Right hindlimb (tissue), 1 donor: Measurements from ENCODE around the gene ATXN2.
"Not testable (repeated sequence)": the region's sequence is repeated elsewhere in the genome, so short reads cannot be mapped to it uniquely, and the experiment has no call there.

Source experiments
- DNase-seq: peaks from one replicate; pipeline ENCODE4 v3.0.0-alpha.2; 2018

The ATXN2 gene

GRCh38 chr12:111600205-111600642 lies 1.1 kb upstream of the ATXN2 start:
- no peak for DNase-seq

GRCh38 chr12:111599453-111600204 lies 514 bp upstream of the ATXN2 start:
- peak; percentile 95 for DNase-seq

- DNase-seq = peak; percentile 69
Measured at GRCh38 chr12:111597831-111598636, 1.1 kb downstream of the ATXN2 start.

GRCh38 chr12:111596985-111597830 lies 1.9 kb downstream of the ATXN2 start:
- DNase-seq = peak; percentile 46

GRCh38 chr12:111595341-111595835 lies 3.7 kb downstream of the ATXN2 start:
- not testable (repeated sequence) for DNase-seq

GRCh38 chr12:111591399-111592010 lies 7.6 kb downstream of the ATXN2 start:
- DNase-seq = not testable (repeated sequence)

GRCh38 chr12:111590552-111590951 lies 8.6 kb downstream of the ATXN2 start:
- no peak for DNase-seq

- no peak for DNase-seq
Measured at GRCh38 chr12:111589601-111590000, 9.5 kb downstream of the ATXN2 start.

GRCh38 chr12:111588010-111588409 lies 11.1 kb downstream of the ATXN2 start:
- no peak for DNase-seq

- no peak for DNase-seq
Measured at GRCh38 chr12:111586986-111587385, 12.1 kb downstream of the ATXN2 start.

- DNase-seq = no peak
Measured at GRCh38 chr12:111585690-111586089, 13.4 kb downstream of the ATXN2 start.

DNA sequence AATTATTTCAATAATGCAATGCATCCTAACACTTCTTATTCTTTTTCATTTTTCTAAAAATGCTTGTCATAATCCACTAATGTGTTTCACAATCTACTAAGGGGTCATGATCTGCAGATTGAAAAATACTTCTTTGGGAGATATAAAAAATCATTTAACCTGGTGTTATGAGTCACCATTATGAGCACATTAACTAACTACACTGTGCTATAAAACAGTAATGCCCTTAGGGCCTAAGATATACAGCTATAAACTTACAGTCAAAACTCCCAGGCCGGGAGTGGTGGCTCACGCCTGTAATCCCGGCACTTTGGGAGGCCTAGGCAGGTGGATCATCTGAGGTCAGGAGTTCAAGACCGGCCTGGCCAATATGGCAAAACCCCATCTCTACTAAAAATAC lies 14.2 kb downstream of the ATXN2 start:
- no peak for DNase-seq

- DNase-seq = not testable (repeated sequence)
Measured at GRCh38 chr12:111583506-111583905, 15.6 kb downstream of the ATXN2 start.

DNA sequence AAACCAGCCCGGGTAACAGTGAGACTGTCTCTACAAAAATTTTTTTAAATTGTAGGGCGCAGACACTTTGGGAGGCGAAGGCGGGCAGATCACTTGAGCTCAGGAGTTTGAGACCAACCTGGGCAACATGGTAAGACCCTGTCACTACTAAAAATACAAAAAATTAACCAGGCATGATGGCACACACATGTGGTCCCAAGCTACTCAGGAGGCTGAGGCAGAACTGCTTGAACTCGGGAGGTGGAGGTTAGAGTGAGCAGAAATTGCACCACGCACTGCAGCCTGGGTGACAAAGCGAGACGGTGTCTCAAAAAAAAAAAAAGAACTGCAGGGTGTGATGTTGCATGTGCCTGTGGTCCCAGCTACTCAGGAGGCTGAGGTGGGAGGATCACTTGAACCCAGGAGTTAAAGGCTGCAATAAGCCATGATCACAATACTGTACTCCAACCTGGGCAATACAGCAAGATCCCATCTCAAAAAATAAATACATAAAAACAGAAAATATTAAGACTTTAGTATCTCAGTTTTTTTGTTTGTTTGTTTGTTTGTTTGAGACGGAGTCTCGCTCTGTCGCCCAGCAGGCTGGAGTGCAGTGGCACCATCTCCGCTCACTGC lies 16.9 kb downstream of the ATXN2 start:
- no peak for DNase-seq

DNA sequence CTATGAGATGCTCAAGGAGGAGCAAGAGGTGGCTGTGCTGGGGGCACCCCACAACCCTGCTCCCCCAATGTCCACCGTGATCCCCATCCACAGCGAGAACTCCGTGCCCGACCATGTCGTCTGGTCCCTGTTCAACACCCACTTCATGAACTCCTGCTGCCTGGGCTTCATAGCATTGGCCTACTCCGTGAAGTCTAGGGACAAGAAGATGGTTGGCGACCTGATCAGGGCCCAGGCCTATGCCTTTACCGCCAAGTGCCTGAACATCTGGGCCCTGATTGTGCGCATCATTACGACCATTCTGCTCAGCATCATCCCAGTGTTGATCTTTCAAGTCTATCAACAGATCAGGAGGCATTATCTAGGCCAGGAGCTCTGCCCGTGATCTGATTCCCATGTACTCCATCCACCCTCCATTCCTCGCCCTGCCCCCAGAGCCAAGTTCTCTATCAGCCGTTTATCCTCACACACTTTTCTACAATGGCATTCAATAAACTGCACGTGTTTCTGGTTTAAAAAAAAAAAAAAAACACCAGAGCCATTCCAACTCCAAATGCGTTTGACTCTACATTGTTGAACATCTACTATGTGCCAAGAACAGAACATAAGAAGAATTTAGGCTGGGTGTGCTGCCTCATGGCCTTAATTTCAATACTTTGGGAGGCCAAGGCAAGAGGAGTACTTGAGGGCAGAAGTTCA lies 17.5 kb downstream of the ATXN2 start:
- no peak for DNase-seq

DNA sequence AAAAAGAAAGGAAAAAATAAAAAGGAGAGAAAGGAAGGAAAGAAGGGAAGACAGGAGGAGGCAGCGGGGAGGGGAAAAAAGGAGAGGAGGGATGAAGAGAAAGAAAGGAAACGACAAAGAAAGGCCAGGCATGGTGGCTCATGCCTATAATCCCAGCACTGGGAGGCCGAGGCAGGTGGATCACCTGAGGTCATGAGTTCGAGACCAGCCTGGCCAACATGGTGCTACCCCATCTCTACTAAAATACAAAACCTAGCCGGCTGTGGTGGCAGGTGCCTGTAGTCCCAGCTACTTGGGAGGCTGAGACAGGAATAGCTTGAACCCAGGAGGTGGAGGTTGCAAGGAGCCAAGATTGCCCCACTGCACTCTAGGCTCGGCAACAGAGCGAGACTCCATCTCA lies 18.4 kb downstream of the ATXN2 start:
- no peak for DNase-seq

GRCh38 chr12:111580119-111580425 lies 19.0 kb downstream of the ATXN2 start:
- DNase-seq = no peak

GRCh38 chr12:111578971-111579340 lies 20.2 kb downstream of the ATXN2 start:
- no peak for DNase-seq

DNA sequence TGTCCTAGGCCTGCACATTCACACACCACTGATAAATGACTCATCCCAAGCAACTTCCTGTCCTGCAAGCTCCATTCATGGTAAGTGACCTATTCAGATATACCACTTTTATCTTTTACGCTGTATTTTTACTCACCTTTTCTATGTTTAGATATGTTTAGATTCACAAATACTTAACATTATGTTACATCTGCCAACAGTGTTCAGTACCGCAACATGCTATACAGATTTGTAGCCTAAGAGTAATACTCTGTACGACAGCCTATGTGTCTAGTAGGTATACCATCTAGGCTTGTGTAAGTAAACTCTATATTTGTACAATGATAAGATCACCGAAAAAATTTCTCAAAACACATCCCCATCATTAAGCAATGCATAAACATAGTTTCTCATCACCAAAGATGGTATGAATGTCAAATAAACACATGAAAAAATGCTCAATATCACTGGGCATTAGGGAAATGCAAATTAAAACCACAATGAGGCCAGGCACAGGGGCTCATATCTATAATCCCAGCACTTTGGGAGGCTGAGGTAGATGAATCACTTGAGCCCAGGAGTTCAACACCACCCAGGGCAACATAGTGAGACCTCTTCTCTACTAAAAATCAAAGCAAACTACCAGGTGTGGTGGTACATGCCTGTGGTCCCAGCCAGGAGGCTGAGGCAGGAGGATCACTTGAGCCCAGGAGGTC lies 20.7 kb downstream of the ATXN2 start:
- no peak for DNase-seq

- DNase-seq = no peak
Measured at GRCh38 chr12:111574797-111575443, 24.2 kb downstream of the ATXN2 start.
